HepG2 (cell line): ENCODE data around the gene CTRB2. TPM values are rescaled to one million over a fixed set of nuclear protein-coding genes. Genes with fewer than 3 reads are reported as not detected.

ENCODE experiments used
- HNRNPUL1 ChIP-seq: fragments of 200-400 bp; formaldehyde crosslinking; IDR thresholded peaks from 2 replicates; pipeline ENCODE4 v1.6.1; 2017; ENCODE audit warnings: low read depth, mild to moderate bottlenecking, low read length, moderate library complexity
- KDM2A ChIP-seq: sonication (generic); formaldehyde crosslinking; IDR thresholded peaks from 2 replicates; pipeline ENCODE4 v1.4.0; 2020; ENCODE audit warnings: low read depth, missing genetic modification reagents, borderline replicate concordance
- MEIS1 ChIP-seq: sonication (generic); formaldehyde crosslinking; IDR thresholded peaks from 2 replicates; pipeline ENCODE4 v1.9.0; 2021; ENCODE audit warnings: mild to moderate bottlenecking, missing genetic modification reagents, moderate library complexity, borderline replicate concordance
- RFX3 ChIP-seq: IDR thresholded peaks from 2 replicates; pipeline ENCODE4 v1.6.1; 2016; ENCODE audit warnings: missing biosample characterization, missing genetic modification reagents
- SMAD9 ChIP-seq: sonication (generic); formaldehyde crosslinking; IDR thresholded peaks from 2 replicates; pipeline ENCODE4 v1.5.1; 2020; ENCODE audit warnings: mild to moderate bottlenecking, missing genetic modification reagents
- SNAPC2 ChIP-seq: sonication (generic); formaldehyde crosslinking; IDR thresholded peaks from 2 replicates; pipeline ENCODE4 v1.8.1; 2022; ENCODE audit warnings: mild to moderate bottlenecking, missing genetic modification reagents
- ZNF20 ChIP-seq: sonication (generic); formaldehyde crosslinking; IDR thresholded peaks from 2 replicates; pipeline ENCODE4 v1.4.0; 2020; ENCODE audit warnings: mild to moderate bottlenecking, moderate library complexity, missing genetic modification reagents
- ZNF446 ChIP-seq: sonication (generic); formaldehyde crosslinking; IDR thresholded peaks from 2 replicates; pipeline ENCODE4 v1.5.0; 2020; ENCODE audit warnings: mild to moderate bottlenecking, missing genetic modification reagents
- ZNF746 ChIP-seq: sonication (generic); formaldehyde crosslinking; IDR thresholded peaks from 2 replicates; pipeline ENCODE4 v1.8.0; 2022; ENCODE audit warnings: mild to moderate bottlenecking, missing genetic modification reagents
- ZNF768 ChIP-seq: sonication (generic); formaldehyde crosslinking; IDR thresholded peaks from 2 replicates; pipeline ENCODE4 v1.4.0; 2020; ENCODE audit warnings: missing genetic modification reagents
- ZNF879 ChIP-seq: sonication (generic); formaldehyde crosslinking; IDR thresholded peaks from 2 replicates; pipeline ENCODE4 v1.8.1; 2023; ENCODE audit warnings: missing genetic modification reagents
- polyA plus RNA-seq, 8 experiments: library from polyadenylated mRNA; depleted of rRNA in 3 of 8; stranded (reverse) in 7 of 8; unstranded in 1 of 8; fragments of >200 nt; fragmentation: Illumina TruSeq in 4 of 8; extraction: Trizol in 4 of 8; gene quantifications; 2 replicates each; pipeline versions ENCODE4 v1.2.1 to v1.2.3, GENCODE V29; 2011 to 2016; ENCODE audit warnings: low read depth in 4 of 8, missing spikeins in 1 of 8, mixed read lengths in 1 of 8; ENCODE audit not compliant: insufficient read depth in 1 of 8
- total RNA-seq, 5 experiments: library from RNA; depleted of rRNA; stranded (reverse); fragments of >200 nt; fragmentation: Illumina TruSeq; extraction: Trizol; gene quantifications; 2 replicates each; pipeline ENCODE4 v1.2.3, GENCODE V29; 2016; ENCODE audit warnings: low read depth in 1 of 5
- TF ChIP-seq, protein P1 (sequence below), 2 experiments: fragments of 450-650 bp in 1 of 2; sonication (generic) in 1 of 2; formaldehyde crosslinking in 1 of 2; IDR thresholded peaks; 2 replicates each; pipeline versions ENCODE4 v1.6.1 to v1.8.0; 2016 to 2022; ENCODE audit warnings: antibody characterized with exemption in 1 of 2, mild to moderate bottlenecking in 1 of 2, missing genetic modification reagents in 1 of 2
- TF ChIP-seq, protein P2 (sequence below): sonication (generic); formaldehyde crosslinking; IDR thresholded peaks from 2 replicates; pipeline ENCODE4 v1.4.0; 2020; ENCODE audit warnings: missing genetic modification reagents, mild to moderate bottlenecking, borderline replicate concordance
- TF ChIP-seq, protein P3 (sequence below): sonication (generic); formaldehyde crosslinking; IDR thresholded peaks from 2 replicates; pipeline ENCODE4 v1.4.0; 2020; ENCODE audit warnings: missing genetic modification reagents

CTRB2 gene
- total and polyA plus RNA-seq, 2 of the 13 experiments (the other 11 are each of a cell fraction or from before 2014, with no cell fraction given): 0.13 TPM; not detected in 1

DNA sequence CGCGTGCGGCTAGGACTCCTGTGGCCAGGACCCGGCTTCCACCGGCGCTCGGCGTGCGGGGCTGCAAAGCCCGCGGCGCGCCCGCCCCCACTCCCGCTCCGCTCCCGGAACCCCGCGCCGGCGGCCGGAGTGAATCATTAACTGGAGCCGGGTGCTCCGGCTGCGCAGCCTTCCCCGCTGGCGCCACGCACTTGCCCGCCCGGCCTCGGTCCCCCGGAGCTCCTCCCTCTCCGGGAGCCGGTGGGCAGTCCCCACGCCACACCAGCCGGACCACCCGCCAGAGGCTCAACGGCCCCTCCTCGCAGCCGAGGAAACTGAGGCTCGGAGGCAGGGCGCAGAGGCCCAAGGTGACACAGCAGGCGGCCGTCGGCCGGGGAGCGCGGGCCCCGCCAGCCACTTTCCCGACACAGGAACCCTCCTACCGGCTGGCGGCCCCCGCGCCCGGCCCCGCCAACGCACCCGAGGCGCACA lies 43.9 kb upstream of the CTRB2 start (continued):
- TF ChIP-seq, protein P1, sequence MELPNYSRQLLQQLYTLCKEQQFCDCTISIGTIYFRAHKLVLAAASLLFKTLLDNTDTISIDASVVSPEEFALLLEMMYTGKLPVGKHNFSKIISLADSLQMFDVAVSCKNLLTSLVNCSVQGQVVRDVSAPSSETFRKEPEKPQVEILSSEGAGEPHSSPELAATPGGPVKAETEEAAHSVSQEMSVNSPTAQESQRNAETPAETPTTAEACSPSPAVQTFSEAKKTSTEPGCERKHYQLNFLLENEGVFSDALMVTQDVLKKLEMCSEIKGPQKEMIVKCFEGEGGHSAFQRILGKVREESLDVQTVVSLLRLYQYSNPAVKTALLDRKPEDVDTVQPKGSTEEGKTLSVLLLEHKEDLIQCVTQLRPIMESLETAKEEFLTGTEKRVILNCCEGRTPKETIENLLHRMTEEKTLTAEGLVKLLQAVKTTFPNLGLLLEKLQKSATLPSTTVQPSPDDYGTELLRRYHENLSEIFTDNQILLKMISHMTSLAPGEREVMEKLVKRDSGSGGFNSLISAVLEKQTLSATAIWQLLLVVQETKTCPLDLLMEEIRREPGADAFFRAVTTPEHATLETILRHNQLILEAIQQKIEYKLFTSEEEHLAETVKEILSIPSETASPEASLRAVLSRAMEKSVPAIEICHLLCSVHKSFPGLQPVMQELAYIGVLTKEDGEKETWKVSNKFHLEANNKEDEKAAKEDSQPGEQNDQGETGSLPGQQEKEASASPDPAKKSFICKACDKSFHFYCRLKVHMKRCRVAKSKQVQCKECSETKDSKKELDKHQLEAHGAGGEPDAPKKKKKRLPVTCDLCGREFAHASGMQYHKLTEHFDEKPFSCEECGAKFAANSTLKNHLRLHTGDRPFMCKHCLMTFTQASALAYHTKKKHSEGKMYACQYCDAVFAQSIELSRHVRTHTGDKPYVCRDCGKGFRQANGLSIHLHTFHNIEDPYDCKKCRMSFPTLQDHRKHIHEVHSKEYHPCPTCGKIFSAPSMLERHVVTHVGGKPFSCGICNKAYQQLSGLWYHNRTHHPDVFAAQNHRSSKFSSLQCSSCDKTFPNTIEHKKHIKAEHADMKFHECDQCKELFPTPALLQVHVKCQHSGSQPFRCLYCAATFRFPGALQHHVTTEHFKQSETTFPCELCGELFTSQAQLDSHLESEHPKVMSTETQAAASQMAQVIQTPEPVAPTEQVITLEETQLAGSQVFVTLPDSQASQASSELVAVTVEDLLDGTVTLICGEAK (IDR thresholded peaks at IDR 0.05): no peak
- TF ChIP-seq, protein P1 (CRISPR knock-in tag; IDR thresholded peaks at IDR 0.05): no peak
- TF ChIP-seq, protein P2, sequence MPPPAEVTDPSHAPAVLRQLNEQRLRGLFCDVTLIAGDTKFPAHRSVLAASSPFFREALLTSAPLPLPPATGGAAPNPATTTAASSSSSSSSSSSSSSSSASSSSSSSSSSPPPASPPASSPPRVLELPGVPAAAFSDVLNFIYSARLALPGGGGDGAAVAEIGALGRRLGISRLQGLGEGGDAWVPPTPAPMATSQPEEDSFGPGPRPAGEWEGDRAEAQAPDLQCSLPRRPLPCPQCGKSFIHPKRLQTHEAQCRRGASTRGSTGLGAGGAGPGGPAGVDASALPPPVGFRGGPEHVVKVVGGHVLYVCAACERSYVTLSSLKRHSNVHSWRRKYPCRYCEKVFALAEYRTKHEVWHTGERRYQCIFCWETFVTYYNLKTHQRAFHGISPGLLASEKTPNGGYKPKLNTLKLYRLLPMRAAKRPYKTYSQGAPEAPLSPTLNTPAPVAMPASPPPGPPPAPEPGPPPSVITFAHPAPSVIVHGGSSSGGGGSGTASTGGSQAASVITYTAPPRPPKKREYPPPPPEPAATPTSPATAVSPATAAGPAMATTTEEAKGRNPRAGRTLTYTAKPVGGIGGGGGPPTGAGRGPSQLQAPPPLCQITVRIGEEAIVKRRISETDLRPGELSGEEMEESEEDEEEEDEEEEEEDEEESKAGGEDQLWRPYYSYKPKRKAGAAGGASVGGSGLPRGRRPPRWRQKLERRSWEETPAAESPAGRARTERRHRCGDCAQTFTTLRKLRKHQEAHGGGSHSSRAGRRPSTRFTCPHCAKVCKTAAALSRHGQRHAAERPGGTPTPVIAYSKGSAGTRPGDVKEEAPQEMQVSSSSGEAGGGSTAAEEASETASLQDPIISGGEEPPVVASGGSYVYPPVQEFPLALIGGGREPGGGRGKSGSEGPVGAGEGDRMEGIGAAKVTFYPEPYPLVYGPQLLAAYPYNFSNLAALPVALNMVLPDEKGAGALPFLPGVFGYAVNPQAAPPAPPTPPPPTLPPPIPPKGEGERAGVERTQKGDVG (CRISPR knock-in tag): no peak
- TF ChIP-seq ZNF768 (CRISPR knock-in tag) (no peak; the same call in 1 of the 2 replicates), MEIS1 (no peak), ZNF879 (CRISPR knock-in tag) (0 out of 2 replicates have a peak, but pooled peaks have one; percentile 13), KDM2A (CRISPR knock-in tag) (peak; percentile 89), RFX3 (no peak), ZNF446 (peak; percentile 62; the same call in 1 of the 2 replicates), SNAPC2 (0 out of 2 replicates have a peak, but pooled peaks have one; percentile 53), ZNF746 (CRISPR knock-in tag) (0 out of 2 replicates have a peak, but pooled peaks have one; percentile 2), ZNF20 (CRISPR knock-in tag) (no peak), HNRNPUL1 (peak; percentile 100), SMAD9 (CRISPR knock-in tag) (no peak)
- TF ChIP-seq, protein P3, sequence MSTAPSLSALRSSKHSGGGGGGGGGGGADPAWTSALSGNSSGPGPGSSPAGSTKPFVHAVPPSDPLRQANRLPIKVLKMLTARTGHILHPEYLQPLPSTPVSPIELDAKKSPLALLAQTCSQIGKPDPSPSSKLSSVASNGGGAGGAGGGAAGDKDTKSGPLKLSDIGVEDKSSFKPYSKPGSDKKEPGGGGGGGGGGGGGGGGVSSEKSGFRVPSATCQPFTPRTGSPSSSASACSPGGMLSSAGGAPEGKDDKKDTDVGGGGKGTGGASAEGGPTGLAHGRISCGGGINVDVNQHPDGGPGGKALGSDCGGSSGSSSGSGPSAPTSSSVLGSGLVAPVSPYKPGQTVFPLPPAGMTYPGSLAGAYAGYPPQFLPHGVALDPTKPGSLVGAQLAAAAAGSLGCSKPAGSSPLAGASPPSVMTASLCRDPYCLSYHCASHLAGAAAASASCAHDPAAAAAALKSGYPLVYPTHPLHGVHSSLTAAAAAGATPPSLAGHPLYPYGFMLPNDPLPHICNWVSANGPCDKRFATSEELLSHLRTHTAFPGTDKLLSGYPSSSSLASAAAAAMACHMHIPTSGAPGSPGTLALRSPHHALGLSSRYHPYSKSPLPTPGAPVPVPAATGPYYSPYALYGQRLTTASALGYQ (CRISPR knock-in tag): peak; percentile 50
